IPS DF 4.7 (cell line): ENCODE results near the gene LILRA5.
"Not testable (repeated sequence)": the region's sequence is repeated elsewhere in the genome, so short reads cannot be mapped to it uniquely, and the experiment has no call there.

Experiments used
- DNase-seq: peaks from one replicate; pipeline ENCODE4 v3.0.0-alpha.2; 2013; ENCODE audit warnings: low spot score; ENCODE audit errors: extremely low read depth

The LILRA5 gene

GRCh38 chr19:54333586-54334298 lies 20.8 kb upstream of the LILRA5 start:
- no peak for DNase-seq

GRCh38 chr19:54332149-54332548 lies 19.2 kb upstream of the LILRA5 start:
- DNase-seq: no peak

DNA sequence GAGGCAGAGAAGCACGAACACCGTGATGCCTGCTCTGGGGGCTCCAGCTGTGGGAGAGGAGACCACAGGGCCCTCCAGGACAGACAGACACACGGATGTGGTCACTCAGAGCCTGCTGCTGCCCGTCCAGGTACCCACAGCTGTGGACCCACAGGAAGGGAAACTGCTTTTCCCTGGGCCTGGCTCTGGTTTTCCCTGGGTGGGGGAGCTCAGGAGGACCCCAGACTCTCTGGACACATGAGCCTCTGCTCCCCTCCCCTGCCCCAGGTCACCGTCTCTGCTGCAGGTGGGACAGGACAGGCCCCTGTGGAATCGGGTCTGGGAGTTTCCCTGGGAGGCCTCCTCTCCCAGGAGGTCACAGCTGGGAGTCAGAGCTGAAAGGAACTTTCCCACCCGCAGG lies 18.7 kb upstream of the LILRA5 start:
- no peak for DNase-seq

DNA sequence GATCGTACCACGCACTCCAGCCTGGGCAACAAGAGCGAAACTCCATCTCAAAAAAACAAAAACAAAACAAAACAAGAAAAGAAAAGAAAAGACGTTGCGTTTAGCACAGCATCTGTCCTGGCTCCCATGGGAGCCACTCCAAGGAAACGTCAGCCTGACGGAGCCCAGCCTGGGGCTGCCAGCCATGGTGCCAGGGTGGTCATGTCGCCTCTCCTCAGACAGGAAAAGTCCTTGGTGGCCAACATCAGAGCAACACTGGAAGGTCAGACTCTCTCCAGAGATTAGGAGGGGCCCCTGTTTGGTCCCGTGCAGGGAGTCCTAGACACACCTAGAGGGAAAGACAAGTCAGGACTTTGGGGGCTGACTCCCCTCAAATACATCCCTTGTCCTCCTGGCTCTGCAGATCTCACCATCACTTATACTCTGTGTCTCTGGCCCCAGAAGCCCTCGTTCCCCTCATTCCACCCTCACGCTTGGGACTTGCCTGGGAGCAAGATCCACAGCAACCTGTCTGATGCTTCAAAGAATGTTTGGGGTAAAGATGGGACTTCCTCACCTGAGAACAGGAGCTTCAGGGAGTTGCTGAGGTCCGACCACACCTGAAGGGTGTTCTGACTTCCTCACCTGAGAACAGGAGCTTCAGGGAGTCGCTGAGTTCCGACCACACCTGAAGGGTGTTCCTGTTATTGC lies 16.7 kb upstream of the LILRA5 start:
- no peak for DNase-seq

GRCh38 chr19:54328781-54329180 lies 15.8 kb upstream of the LILRA5 start:
- DNase-seq: not testable (repeated sequence)

- no peak for DNase-seq
Observed at GRCh38 chr19:54325631-54326030, 12.7 kb upstream of the LILRA5 start.

GRCh38 chr19:54325194-54325621 lies 12.2 kb upstream of the LILRA5 start:
- no peak for DNase-seq

DNA sequence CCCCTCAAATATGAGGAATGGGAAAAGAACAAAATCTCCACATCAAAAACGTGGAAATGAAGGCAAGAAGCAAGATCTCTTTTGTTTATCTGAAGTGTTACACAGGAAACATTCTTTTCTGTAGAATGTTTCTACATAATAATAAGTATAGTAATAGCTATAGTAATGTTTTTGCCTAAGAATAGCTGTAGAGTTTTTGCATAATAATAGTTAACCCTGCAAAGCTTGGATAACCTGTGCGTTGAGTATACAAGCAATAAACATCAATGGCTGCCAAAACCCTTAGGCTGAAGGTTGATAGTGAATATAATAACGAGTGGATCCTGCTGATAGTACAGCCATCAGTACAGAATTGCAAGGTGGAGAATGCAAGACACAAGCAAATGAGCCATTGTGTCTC lies 11.1 kb upstream of the LILRA5 start:
- no peak for DNase-seq

DNA sequence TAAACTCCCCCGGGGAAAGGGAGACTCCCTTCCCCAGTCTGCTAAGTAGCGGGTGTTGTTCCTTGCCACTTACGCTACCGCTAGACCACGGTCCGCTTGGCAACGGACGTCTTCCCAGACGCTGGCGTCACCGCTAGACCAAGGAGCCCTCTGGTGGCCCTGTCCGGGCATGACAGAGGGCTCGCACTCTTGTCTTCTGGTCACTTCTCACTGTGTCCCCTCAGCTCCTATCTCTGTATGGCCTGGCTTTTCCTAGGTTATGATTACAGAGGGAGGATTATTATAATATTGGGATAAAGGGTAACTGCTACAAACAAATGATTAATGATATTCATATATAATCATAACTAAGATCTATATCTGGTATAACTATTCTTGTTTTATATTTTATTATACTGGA lies 10.0 kb upstream of the LILRA5 start:
- not testable (repeated sequence) for DNase-seq

DNA sequence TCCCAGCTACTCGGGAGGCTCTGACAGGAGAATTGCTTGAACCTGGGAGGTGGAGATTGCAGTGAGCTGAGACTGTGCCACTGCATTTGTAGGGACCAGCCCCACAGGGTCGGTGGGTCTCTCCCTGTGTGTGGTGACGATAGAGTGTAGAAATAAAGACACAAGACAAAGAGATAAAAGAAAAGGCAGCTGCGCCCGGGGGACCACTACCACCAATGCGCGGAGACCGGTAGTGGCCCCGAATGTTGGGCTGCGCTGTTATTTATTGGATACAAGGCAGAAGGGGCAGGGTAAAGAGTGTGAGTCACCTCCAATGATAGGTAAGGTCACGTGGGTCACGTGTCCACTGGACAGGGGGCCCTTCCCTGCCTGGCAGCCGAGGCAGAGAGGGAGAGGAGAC lies 9.3 kb upstream of the LILRA5 start:
- not testable (repeated sequence) for DNase-seq

DNA sequence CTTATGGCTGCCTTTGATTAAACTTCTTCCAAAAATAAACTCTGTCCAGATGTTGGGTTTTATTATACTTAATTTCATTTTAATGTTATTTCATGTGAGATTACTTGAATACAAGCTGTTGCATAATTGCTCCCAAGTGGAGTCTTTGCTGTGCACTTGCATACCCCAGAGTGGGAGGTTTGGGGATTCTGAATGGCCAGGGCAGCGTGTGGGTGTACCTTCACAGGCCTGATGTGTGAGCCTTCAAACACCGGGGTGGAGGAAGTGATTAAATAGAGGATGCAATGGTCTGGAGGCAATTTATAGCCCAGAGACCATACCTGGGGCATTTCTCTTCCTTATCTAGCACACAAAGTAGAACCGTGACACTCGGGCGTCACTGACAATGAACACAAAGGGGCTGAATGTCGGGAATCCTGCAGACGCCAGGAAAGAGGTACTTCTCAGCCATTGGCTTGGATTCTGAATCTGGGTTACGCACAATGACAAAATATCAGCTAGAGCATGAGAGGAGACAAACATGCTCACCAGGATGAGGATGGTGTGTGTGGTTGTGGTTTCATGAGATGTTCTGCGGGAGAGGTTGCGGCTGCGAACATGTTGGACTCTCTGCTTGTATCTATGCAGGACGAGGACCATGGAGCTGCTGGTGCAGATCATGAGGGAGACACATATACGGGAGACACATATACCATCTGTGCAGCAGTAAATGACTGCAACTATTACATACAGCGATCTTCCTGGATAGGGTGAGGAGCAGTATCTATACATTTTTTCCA lies 7.1 kb upstream of the LILRA5 start:
- DNase-seq: no peak

DNA sequence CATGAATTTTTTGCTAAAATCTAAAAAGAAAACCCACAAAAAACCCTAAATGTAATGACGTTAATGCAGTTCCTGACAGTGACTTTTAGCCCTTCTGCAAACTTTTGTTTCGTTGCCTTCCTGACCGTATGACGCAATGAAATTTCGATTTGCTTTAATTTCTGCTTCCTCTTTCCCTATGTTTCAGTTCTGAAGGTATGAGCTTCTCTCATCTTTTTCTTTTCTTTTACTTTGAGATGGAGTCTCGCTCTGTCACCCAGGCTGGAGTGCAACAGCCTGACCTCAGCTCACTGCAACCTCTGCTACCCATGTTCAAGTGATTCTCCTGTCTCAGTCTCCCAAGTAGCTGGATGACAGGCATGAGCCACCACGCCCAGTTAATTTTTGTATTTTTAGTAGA lies 6.1 kb upstream of the LILRA5 start:
- DNase-seq: no peak

GRCh38 chr19:54317965-54318240 lies 4.9 kb upstream of the LILRA5 start:
- DNase-seq: no peak

- no peak for DNase-seq
Observed at GRCh38 chr19:54317108-54317964, 4.4 kb upstream of the LILRA5 start.

GRCh38 chr19:54316746-54317107 lies 3.8 kb upstream of the LILRA5 start:
- DNase-seq: peak; percentile 69

DNA sequence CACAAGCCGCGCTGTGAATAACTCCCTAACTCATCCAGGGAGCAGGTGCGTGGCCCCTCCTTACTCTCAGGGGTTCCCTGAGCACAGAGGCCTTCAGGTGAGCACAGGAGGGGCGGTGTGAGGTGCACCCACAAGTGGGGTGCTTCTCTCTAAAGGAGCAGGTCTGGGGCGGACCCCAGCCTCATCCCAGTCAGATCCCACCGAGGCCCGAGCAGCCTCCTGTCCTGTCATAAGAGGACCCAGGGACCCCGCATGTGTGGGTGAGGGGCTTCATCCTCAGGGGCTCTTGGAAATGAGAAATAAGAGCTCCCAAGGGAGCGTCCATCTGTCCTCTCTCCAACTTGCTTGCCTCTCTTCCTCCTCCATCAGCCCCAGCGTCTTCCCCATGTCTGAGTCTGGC lies 3.0 kb upstream of the LILRA5 start:
- DNase-seq: no peak

DNA sequence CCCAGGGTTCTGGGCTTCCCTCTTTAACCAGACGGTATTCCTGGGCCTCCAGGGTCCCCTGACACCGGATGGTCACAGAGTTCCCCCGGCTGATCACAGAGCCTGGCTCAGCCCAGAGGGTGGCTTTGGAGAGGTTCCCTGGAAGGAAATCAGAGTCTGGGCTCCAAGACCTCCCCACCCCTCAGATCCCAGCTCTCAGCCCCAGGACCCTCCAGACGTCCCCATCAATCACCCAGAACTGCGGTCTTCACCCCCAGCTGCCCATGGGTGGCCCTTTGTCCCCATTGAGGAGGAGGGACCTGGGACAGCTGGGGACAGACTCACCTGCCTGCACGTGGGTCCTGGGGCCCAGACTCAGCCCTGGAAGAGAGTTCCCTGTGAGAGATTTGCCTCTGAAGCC lies 955 bp downstream of the LILRA5 start:
- DNase-seq: no peak

GRCh38 chr19:54311486-54311885 lies 1.5 kb downstream of the LILRA5 start:
- DNase-seq: no peak

- no peak for DNase-seq
Observed at GRCh38 chr19:54310543-54310942, 2.4 kb downstream of the LILRA5 start.

DNA sequence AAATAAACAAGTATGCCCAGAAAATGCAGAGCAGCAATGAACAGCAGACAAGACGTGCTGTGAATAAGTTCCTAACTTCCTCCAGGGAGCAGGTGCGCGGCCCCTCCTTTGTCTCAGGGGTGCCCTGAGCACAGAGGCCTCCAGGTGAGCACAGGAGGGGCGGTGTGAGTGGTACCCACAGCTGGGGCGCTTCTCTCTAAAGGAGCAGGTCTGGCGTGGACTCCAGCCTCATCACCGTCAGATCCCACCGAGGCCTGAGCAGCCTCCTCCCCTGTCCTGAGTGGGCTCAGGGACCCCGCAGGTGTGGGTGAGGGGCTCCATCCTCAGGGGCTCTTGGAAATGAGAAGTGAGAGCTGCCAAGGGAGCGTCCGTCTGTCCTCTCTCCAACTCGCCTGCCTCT lies 3.2 kb downstream of the LILRA5 start:
- DNase-seq: no peak

GRCh38 chr19:54307389-54308020 lies 5.5 kb downstream of the LILRA5 start:
- no peak for DNase-seq
